ENCODE data around the gene CPNE8.

The CPNE8 gene

DNA sequence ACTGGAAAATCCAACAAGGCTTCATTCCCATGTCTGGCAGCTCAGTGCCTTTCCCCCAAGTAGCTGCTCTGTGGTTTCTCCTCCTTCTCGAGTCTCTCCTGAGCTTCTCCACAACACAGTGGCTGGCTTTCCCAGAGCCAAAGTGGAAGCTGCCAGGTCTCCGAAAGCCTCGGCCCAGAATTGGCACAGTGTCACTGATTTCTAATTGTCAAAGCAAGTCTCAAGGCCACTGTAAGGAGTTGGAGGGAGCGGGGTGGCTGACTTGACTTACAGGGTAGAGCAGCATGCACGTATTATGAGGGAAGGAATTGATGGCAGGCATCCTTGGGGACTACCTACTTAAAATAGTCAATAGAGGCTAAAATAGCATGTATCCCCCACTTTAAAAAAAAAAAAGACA lies 6.7 kb upstream of the CPNE8 start:
- no peak for TF ChIP-seq EZH2phosphoT487 (IDR thresholded peaks at IDR 0.05; ENCODE audit: low read length)
- TF ChIP-seq, protein P1, sequence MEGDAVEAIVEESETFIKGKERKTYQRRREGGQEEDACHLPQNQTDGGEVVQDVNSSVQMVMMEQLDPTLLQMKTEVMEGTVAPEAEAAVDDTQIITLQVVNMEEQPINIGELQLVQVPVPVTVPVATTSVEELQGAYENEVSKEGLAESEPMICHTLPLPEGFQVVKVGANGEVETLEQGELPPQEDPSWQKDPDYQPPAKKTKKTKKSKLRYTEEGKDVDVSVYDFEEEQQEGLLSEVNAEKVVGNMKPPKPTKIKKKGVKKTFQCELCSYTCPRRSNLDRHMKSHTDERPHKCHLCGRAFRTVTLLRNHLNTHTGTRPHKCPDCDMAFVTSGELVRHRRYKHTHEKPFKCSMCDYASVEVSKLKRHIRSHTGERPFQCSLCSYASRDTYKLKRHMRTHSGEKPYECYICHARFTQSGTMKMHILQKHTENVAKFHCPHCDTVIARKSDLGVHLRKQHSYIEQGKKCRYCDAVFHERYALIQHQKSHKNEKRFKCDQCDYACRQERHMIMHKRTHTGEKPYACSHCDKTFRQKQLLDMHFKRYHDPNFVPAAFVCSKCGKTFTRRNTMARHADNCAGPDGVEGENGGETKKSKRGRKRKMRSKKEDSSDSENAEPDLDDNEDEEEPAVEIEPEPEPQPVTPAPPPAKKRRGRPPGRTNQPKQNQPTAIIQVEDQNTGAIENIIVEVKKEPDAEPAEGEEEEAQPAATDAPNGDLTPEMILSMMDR (IDR thresholded peaks at IDR 0.05; ENCODE audit: low read length), result no peak
- TF ChIP-seq EZH2 (optimal IDR thresholded peaks at IDR 0.05; ENCODE audit: low read depth, low read length), result no peak
- Histone ChIP-seq H3K79me2 (ENCODE audit: low read length) (no peaks in the 10 kb centered on the region), H3K9me3 (replicated peaks; ENCODE audit: insufficient read depth, low read length) (no peaks in the 10 kb centered on the region), H3K27ac (ENCODE audit: low read length) (no peak overlapping the region), H2AFZ (ENCODE audit: low read length) (no peak overlapping the region), H3K4me2 (ENCODE audit: low read depth, low read length) (no peak overlapping the region), H3K36me3 (replicated peaks; ENCODE audit: insufficient read depth, low read length) (no peaks in the 10 kb centered on the region), H4K20me1 (ENCODE audit: insufficient read depth, low read length) (no peaks in the 10 kb centered on the region), H3K4me3 (ENCODE audit: low read length) (no peak overlapping the region), H3K4me1 (ENCODE audit: low read length) (no peaks in the 10 kb centered on the region), H3K9me2 (replicated peaks; ENCODE audit: insufficient read depth, low read length) (no peaks in the 10 kb centered on the region), H3K9ac (ENCODE audit: low read length) (no peak overlapping the region), H3K27me3 (replicated peaks; ENCODE audit: insufficient read depth, low read length) (no peaks in the 10 kb centered on the region), H3F3A (ENCODE audit: insufficient read depth, low read length) (no peaks in the 10 kb centered on the region)
- DNase-seq, result no peak

DNA sequence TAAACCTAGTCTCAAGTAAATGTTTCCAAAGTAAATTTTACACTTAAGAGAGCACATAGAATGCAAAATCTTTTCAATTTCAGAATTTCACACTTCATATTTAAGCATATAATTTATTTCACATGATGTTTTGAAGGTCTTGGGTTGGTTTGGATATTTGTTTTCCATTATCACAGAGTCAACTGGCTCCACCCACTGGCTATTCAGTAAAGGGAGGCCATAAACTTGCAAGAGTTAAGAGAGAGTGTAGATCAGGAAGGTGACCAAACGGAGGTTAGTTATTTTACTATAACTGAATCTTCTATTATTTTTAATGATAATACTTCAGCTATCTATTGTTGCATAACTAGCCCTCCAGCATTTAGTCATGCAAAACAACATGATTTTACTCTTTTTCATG lies 6.2 kb upstream of the CPNE8 start:
- no peaks in the 10 kb centered on the region for H3K36me3 ChIP-seq (replicated peaks; ENCODE audit: insufficient read depth, low read length)
- no peaks in the 10 kb centered on the region for H3K9me3 ChIP-seq (replicated peaks; ENCODE audit: insufficient read depth, low read length)
- no peaks in the 10 kb centered on the region for H3K4me1 ChIP-seq (ENCODE audit: low read length)
- H3K27me3 ChIP-seq (replicated peaks; ENCODE audit: insufficient read depth, low read length), result no peaks in the 10 kb centered on the region
- no peaks in the 10 kb centered on the region for H3F3A ChIP-seq (ENCODE audit: insufficient read depth, low read length)
- no peaks in the 10 kb centered on the region for H4K20me1 ChIP-seq (ENCODE audit: insufficient read depth, low read length)
- no peak for TF ChIP-seq EZH2 (optimal IDR thresholded peaks at IDR 0.05; ENCODE audit: low read depth, low read length)
- TF ChIP-seq, protein P1 (IDR thresholded peaks at IDR 0.05; ENCODE audit: low read length), result peak; percentile 17
- no peak for DNase-seq
- no peak overlapping the region for H3K9ac ChIP-seq (ENCODE audit: low read length)
- no peak overlapping the region for H2AFZ ChIP-seq (ENCODE audit: low read length)
- no peak overlapping the region for H3K4me2 ChIP-seq (ENCODE audit: low read depth, low read length)
- H3K4me3 ChIP-seq (ENCODE audit: low read length), result no peak overlapping the region
- H3K79me2 ChIP-seq (ENCODE audit: low read length), result no peaks in the 10 kb centered on the region
- H3K27ac ChIP-seq (ENCODE audit: low read length), result no peak overlapping the region
- no peaks in the 10 kb centered on the region for H3K9me2 ChIP-seq (replicated peaks; ENCODE audit: insufficient read depth, low read length)

DNA sequence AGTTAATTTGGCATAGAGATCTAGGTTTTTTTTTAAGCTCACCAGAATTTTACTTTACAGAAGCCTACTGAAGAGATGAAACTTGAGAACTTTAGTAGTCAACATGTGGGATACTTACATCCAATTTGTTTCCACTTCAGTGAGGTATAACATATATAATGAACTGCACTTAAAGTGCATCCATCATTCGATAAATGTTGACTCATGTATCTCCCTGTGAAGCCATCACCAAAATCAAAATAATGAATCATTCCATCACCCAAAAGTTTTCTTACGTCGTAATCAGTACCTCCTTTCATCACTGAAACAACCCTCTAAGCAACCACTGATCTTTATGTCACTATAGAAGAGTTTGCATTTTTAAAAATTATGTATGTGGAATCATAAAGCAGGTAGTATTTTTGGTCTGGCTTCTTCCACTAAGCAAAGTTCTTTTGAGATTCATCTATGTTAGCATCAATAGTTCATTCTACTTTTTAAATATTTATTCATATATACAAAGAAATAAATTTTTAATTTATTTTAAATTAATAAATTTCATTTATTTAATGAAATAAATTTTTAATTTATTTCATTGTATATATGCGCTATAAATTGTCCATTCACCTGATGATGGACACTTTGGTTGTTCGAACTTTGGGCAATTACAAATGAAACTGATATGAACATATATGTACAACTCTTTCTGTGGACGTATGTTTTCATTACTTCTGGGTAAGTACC lies 2.0 kb upstream of the CPNE8 start:
- H3F3A ChIP-seq (ENCODE audit: insufficient read depth, low read length), result peaks cover 5% of the 10 kb centered on the region; the same call in 1 of the 2 replicates
- TF ChIP-seq EZH2 (optimal IDR thresholded peaks at IDR 0.05; ENCODE audit: low read depth, low read length), result no peak
- TF ChIP-seq, protein P1 (IDR thresholded peaks at IDR 0.05; ENCODE audit: low read length), result no peak
- no peak for TF ChIP-seq EZH2phosphoT487 (IDR thresholded peaks at IDR 0.05; ENCODE audit: low read length)
- no peaks in the 10 kb centered on the region for H3K27me3 ChIP-seq (replicated peaks; ENCODE audit: insufficient read depth, low read length)
- H3K4me3 ChIP-seq (ENCODE audit: low read length), result peak overlapping the region; percentile 82
- no peaks in the 10 kb centered on the region for H3K9me3 ChIP-seq (replicated peaks; ENCODE audit: insufficient read depth, low read length)
- H3K27ac ChIP-seq (ENCODE audit: low read length), result no peak overlapping the region
- peak overlapping the region; percentile 79 for H2AFZ ChIP-seq (ENCODE audit: low read length)
- no peaks in the 10 kb centered on the region for H3K36me3 ChIP-seq (replicated peaks; ENCODE audit: insufficient read depth, low read length)
- H3K9me2 ChIP-seq (replicated peaks; ENCODE audit: insufficient read depth, low read length), result no peaks in the 10 kb centered on the region
- DNase-seq, result no peak
- peaks cover 18% of the 10 kb centered on the region for H3K79me2 ChIP-seq (ENCODE audit: low read length)
- peak overlapping the region; percentile 51; the same call in 1 of the 2 replicates for H3K9ac ChIP-seq (ENCODE audit: low read length)
- H3K4me2 ChIP-seq (ENCODE audit: low read depth, low read length), result peak overlapping the region; percentile 96
- no peaks in the 10 kb centered on the region for H3K4me1 ChIP-seq (ENCODE audit: low read length)
- no peaks in the 10 kb centered on the region for H4K20me1 ChIP-seq (ENCODE audit: insufficient read depth, low read length)
